Lung (tissue), 12 donors: ENCODE measurements around the gene MYLK. TPM values are rescaled to one million over a fixed set of nuclear protein-coding genes. Genes with fewer than 3 reads are reported as not detected.

Source experiments
- ATAC-seq: fragments of 200-7000 bp; cut with Tn5 transposase; one replicate; pipeline ENCODE4 v1.9.1; 2020; ENCODE audit warnings: moderate number of reproducible peaks; ENCODE audit not compliant: insufficient read depth, low FRiP score
- DNase-seq, 3 donors: peaks; one replicate each; pipeline ENCODE4 v3.0.0-alpha.2; 2013 to 2017
- H3K27ac ChIP-seq, 2 donors: one replicate each; pipeline ENCODE4 v1.5.1; 2013; ENCODE audit warnings: mild to moderate bottlenecking in 2 of 2, moderate library complexity in 2 of 2, control low read depth in 1 of 2, inconsistent platforms in 1 of 2, low read depth in 1 of 2, low read length in 1 of 2
- H3K27me3 ChIP-seq, 3 donors: one replicate each; pipeline ENCODE4 v1.5.1; 2013; ENCODE audit warnings: low read length in 2 of 3; ENCODE audit not compliant: control insufficient read depth in 3 of 3, insufficient read depth in 3 of 3
- H3K36me3 ChIP-seq, 4 donors: one replicate each; pipeline ENCODE4 v1.5.1; 2013; ENCODE audit warnings: low read length in 4 of 4, mild to moderate bottlenecking in 1 of 4, moderate library complexity in 1 of 4; ENCODE audit not compliant: control insufficient read depth in 4 of 4, insufficient read depth in 4 of 4
- H3K4me1 ChIP-seq, 5 donors: one replicate each; pipeline ENCODE4 v1.5.1; 2013; ENCODE audit warnings: low read length in 5 of 5, mild to moderate bottlenecking in 2 of 5, moderate library complexity in 1 of 5; ENCODE audit not compliant: control insufficient read depth in 5 of 5, insufficient read depth in 5 of 5
- H3K4me3 ChIP-seq: one replicate; pipeline ENCODE4 v1.5.1; 2013; ENCODE audit warnings: mild to moderate bottlenecking, control low read depth, moderate library complexity
- H3K9ac ChIP-seq, 2 donors: one replicate each; pipeline ENCODE4 v1.5.1; 2013; ENCODE audit warnings: low read length in 2 of 2, control low read depth in 1 of 2; ENCODE audit not compliant: insufficient read depth in 1 of 2
- H3K9me3 ChIP-seq, 4 donors: one replicate each; pipeline ENCODE4 v1.5.1; 2013; ENCODE audit warnings: low read length in 3 of 4, mild to moderate bottlenecking in 1 of 4, moderate library complexity in 1 of 4; ENCODE audit not compliant: control insufficient read depth in 4 of 4, insufficient read depth in 3 of 4
- CTCF ChIP-seq: IDR thresholded peaks from 2 replicates; pipeline ENCODE4 v1.5.1; 2012; ENCODE audit warnings: mild to moderate bottlenecking; ENCODE audit errors: control extremely low read depth, extremely low read depth
- WGBS, 2 donors: extraction: QIAGEN DNeasy Blood & Tissue Kit; methylation state at CpG; one replicate each; pipeline ENCODE4 v1.1.7; 2013; 5-methylcytosine and 5-hydroxymethylcytosine counted together
- polyA plus RNA-seq, 2 donors: library from polyadenylated mRNA; stranded (reverse); fragments of 200-250 nt; gene quantifications; one replicate each; pipeline ENCODE4 v1.2.1, GENCODE V29; 2013
- total RNA-seq, 2 donors: library from RNA; depleted of rRNA in 1 of 2; stranded (reverse); fragments of >200 nt in 1 of 2; gene quantifications; one replicate each; pipeline ENCODE4 v1.2.1, GENCODE V29; 2014 to 2021
- donor health status: control.
- donor health status: control.
- donor health status: Bipolar disorder and iron deficiency.
- donor health status: healthy.
- donor health status: DM: yes; HTN: yes; CAD: no.

Gene MYLK
- total and polyA plus RNA-seq, 4 donors: 23.3 to 324 (median 112) TPM

DNA sequence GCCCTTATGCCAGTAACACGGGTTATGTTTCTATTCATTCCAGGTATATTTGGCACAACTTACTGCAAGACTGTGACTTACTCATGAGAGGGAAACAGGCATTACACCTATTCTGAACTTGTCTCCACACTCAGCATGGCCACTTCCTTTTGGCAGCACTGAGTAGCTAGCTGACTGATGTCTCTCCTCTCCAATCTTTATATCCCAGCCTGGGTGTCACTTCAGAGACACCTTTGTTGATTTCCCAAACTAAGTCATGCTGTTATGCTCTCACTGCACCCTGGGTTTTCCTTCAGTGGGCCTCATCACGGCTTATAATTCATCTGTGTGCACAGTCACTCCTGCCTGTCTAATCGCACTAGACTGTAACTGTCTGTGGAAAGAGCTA is 114.8 kb downstream of the MYLK start:
- no peak overlapping the region for H3K4me3 ChIP-seq
- H3K27ac ChIP-seq: no peak overlapping the region
- DNase-seq: no peak
- H3K9ac ChIP-seq: no peak overlapping the region
- H3K9me3 ChIP-seq: no peaks in the 10 kb centered on the region
- H3K4me1 ChIP-seq: peaks cover 0 to 43% (median 1%) of the 10 kb centered on the region in 5 donors
- ATAC-seq: no peak
- peaks cover 0 to 4% (median 0%) of the 10 kb centered on the region in 4 donors for H3K36me3 ChIP-seq
- no peak for TF ChIP-seq CTCF
- 86 to 87% methylated on average over 3 of the region's 3 CpGs for WGBS, 2 donors
- H3K27me3 ChIP-seq: no peaks in the 10 kb centered on the region

DNA sequence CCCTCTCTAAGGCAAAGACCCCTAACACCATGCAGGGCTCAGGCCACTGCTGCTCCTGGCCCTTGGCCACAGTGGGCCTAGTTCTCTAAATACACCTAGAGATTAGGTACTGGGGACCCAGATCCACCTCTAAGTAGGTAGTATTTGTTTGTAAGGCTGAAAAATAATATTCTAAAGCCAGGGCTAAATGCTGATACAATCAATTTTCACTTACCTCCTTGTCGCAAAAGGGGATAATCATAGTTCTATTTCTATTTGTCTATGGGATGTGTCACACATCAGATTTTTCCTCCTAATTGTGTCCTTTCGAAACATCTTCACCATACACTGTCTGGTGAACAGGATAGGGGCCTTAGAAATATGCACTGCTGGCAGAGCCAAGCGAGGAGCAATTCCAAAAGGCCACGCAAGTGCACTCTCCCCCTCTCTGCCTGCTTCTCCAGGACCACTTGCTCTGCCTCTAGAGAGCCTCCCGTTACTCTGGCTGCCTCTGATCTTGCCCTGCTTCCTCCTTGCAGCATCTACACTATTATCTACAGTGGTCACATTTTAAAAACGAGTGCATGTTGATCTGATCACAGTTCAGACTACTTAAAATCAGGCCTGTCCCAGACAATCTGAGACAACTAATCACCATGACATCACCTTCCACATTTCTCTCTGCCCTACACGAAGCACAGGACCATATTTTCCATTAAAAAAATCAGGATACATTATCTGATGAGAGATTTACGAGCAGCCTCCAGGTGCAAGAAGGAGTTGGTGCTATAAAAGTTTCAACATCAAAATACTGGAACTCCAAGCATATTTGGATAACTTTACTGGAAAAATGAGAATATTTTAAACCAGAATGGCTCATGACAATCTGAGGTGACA is 115.4 kb downstream of the MYLK start:
- ATAC-seq: no peak
- Histone ChIP-seq H3K4me3 (no peak overlapping the region), H3K27me3 (no peaks in the 10 kb centered on the region), H3K36me3 (peaks cover 0 to 4% (median under 1%) of the 10 kb centered on the region in 4 donors), H3K9ac (no peak overlapping the region), H3K9me3 (no peaks in the 10 kb centered on the region), H3K4me1 (peaks cover 0 to 39% (median 1%) of the 10 kb centered on the region in 5 donors), H3K27ac (no peak overlapping the region)
- no peak for DNase-seq
- WGBS, 2 donors: 76 to 83% methylated on average over 8 of the region's 8 CpGs
- no peak for TF ChIP-seq CTCF

GRCh38 chr3:123767564-123768292 is 116.4 kb downstream of the MYLK start:
- 88 to 92% methylated on average over 6 of the region's 6 CpGs for WGBS, 2 donors
- Histone ChIP-seq H3K9ac (no peak overlapping the region), H3K36me3 (peaks cover 0 to 5% (median 2%) of the 10 kb centered on the region in 4 donors), H3K9me3 (no peaks in the 10 kb centered on the region), H3K27ac (peak overlapping the region in 1 of 2 donors; percentile 12), H3K4me1 (peaks cover 0 to 31% (median 1%) of the 10 kb centered on the region in 5 donors), H3K27me3 (no peaks in the 10 kb centered on the region), H3K4me3 (no peak overlapping the region)
- ATAC-seq: no peak
- no peak for DNase-seq
- TF ChIP-seq CTCF: no peak
